H1 (cell line): Measurements from ENCODE around the gene LPCAT1. TPM values are rescaled to one million over a fixed set of nuclear protein-coding genes. Genes with fewer than 3 reads are reported as not detected.

Experiments
- ATF3 ChIP-seq: IDR thresholded peaks from 2 replicates; pipeline ENCODE4 v1.6.1; 2011; ENCODE audit warnings: low read depth, mild to moderate bottlenecking, low read length; ENCODE audit not compliant: insufficient read depth
- CEBPB ChIP-seq: IDR thresholded peaks from 2 replicates; pipeline ENCODE4 v1.6.1; 2012; ENCODE audit warnings: low read depth, low read length
- CTBP2 ChIP-seq: IDR thresholded peaks from 2 replicates; pipeline ENCODE4 v1.7.0; 2011; ENCODE audit warnings: borderline replicate concordance, mild to moderate bottlenecking, moderate library complexity, mixed read lengths, low read length; ENCODE audit not compliant: insufficient read depth, insufficient read length
- E2F6 ChIP-seq: IDR thresholded peaks from 2 replicates; pipeline ENCODE4 v1.6.1; 2012; ENCODE audit warnings: inconsistent platforms
- NRF1 ChIP-seq: IDR thresholded peaks from 2 replicates; pipeline ENCODE4 v1.6.1; 2011; ENCODE audit warnings: mild to moderate bottlenecking, low read depth, low read length, improper control_type of control experiment
- RNF2 ChIP-seq: fragments of 200-900, 300-1000 bp; sonication (generic); IDR thresholded peaks from 2 replicates; pipeline ENCODE4 v1.7.1; 2016; ENCODE audit warnings: borderline replicate concordance, low read depth, mild to moderate bottlenecking, antibody characterized with exemption, low read length; ENCODE audit not compliant: poor library complexity, severe bottlenecking; ENCODE audit errors: missing control alignments
- TAF1 ChIP-seq: IDR thresholded peaks from 2 replicates; pipeline ENCODE4 v1.6.1; 2011; ENCODE audit warnings: mild to moderate bottlenecking, low read depth, low read length
- polyA plus RNA-seq, 7 experiments: library from polyadenylated mRNA; depleted of rRNA in 3 of 7; stranded (reverse) in 5 of 7; unstranded in 2 of 7; fragments of >200 nt in 5 of 7; fragments of 200-250 nt in 2 of 7; gene quantifications; 1 replicate in 5 of 7; 2 replicates in 1 of 7; 4 replicates in 1 of 7; pipeline versions ENCODE4 v1.2.1 to v1.2.3, GENCODE V29; 2011 to 2013; ENCODE audit warnings: missing spikeins in 2 of 7, mixed read lengths in 2 of 7
- total RNA-seq: library from RNA; stranded (reverse); fragmentation: NEBNext Ultra II Directional; extraction: Animal tissue kit (Norgen Biotek cat#: 25700); gene quantifications from 2 replicates; pipeline ENCODE4 v1.2.1, GENCODE V29; 2021

Gene LPCAT1
- total and polyA plus RNA-seq, 2 of the 8 experiments (the other 6 are each of a cell fraction or from before 2014, with no cell fraction given), result 107 to 260 TPM

- TF ChIP-seq RNF2 (no peak), NRF1 (no peak), CEBPB (no peak), E2F6 (no peak), ATF3 (no peak), CTBP2 (no peak), TAF1 (no peak)
- TF ChIP-seq, all 59 proteins: peak for 0
These were observed 34.0 kb downstream of the LPCAT1 start (continued) for GRCh38 chr5:1489754-1490153.
